ENCODE data around the gene CCDC149.

- no peak for TF ChIP-seq CTCF (IDR thresholded peaks at IDR 0.05; ENCODE audit: extremely low read depth in 1 of 2, insufficient read depth in 1 of 2, low read depth in 1 of 2, low read length in 2 of 2)
- TF ChIP-seq POLR2A (IDR thresholded peaks at IDR 0.05; ENCODE audit: low read depth, low read length): no peak
- TF ChIP-seq MAX (IDR thresholded peaks at IDR 0.05; ENCODE audit: insufficient read depth, insufficient read length): no peak
- TF ChIP-seq EZH2 (IDR thresholded peaks at IDR 0.05; ENCODE audit: borderline replicate concordance, low read depth, low read length, severe bottlenecking): no peak
Measured at GRCh38 chr4:24935856-24936255, 23.0 kb upstream of the CCDC149 start.

Data from endothelial cell of umbilical vein (primary cell).